ENCODE measurements around the gene SDCCAG8. TPM values are rescaled to one million over a fixed set of nuclear protein-coding genes. Genes with fewer than 3 reads are reported as not detected.

Gene SDCCAG8
- total RNA-seq, 2 experiments from 2014 or later, result 18.3 to 21.2 TPM

- Mint-ChIP-seq H3K27me3 (no peaks in the 10 kb centered on the region), H3K36me3 (ENCODE audit: low read depth) (peaks cover 60% of the 10 kb centered on the region), H3K9me3 (no peaks in the 10 kb centered on the region), H3K4me3 (no peak overlapping the region), H3K4me1 (ENCODE audit: low read depth) (no peaks in the 10 kb centered on the region), H3K27ac (no peak overlapping the region)
- CTCF ChIA-PET, result no interaction called here
- DNase-seq (no peak), ATAC-seq (ENCODE audit: poor library complexity) (no peak)
- TF ChIP-seq CTCF (IDR thresholded peaks at IDR 0.05), result no peak
- intact Hi-C loops (cut with DNase I, micrococcal nuclease), result no loop called here
- POLR2A ChIA-PET, result interaction anchor here (0.8 kb wide), 1 partner anchor 413 kb away, joined by 3 read pairs; no protein-coding TSS in a partner anchor
- no peak overlapping the region for H3K27ac ChIP-seq (ENCODE audit: low read depth in 1 of 2, low read length in 2 of 2)
- H3K4me1 ChIP-seq (ENCODE audit: insufficient read depth, low read length), result no peaks in the 10 kb centered on the region
- H3K9me3 ChIP-seq (ENCODE audit: control insufficient read depth in 1 of 2, insufficient read depth in 1 of 2, low read length in 2 of 2), result peaks cover 0 to 5% of the 10 kb centered on the region in 2 experiments
- no peaks in the 10 kb centered on the region for H3K27me3 ChIP-seq (ENCODE audit: control insufficient read depth in 1 of 2, insufficient read depth in 2 of 2, low read length in 2 of 2)
- no peak overlapping the region for H3K4me3 ChIP-seq (ENCODE audit: low read length)
- peaks cover 6% of the 10 kb centered on the region for H3K36me3 ChIP-seq (ENCODE audit: insufficient read depth, low read length)
These were observed 123.4 kb downstream of the SDCCAG8 start for GRCh38 chr1:243379208-243379607.

GRCh38 chr1:243379706-243380105, 123.9 kb downstream of the SDCCAG8 start:
- Histone ChIP-seq H3K27me3 (ENCODE audit: control insufficient read depth in 1 of 2, insufficient read depth in 2 of 2, low read length in 2 of 2) (no peaks in the 10 kb centered on the region), H3K36me3 (ENCODE audit: insufficient read depth, low read length) (peaks cover 6% of the 10 kb centered on the region), H3K4me3 (ENCODE audit: low read length) (no peak overlapping the region), H3K9me3 (ENCODE audit: control insufficient read depth in 1 of 2, insufficient read depth in 1 of 2, low read length in 2 of 2) (no peaks in the 10 kb centered on the region), H3K4me1 (ENCODE audit: insufficient read depth, low read length) (no peaks in the 10 kb centered on the region), H3K27ac (ENCODE audit: low read depth in 1 of 2, low read length in 2 of 2) (no peak overlapping the region)
- H3K27ac Mint-ChIP-seq, result no peak overlapping the region
- CTCF ChIA-PET, result no interaction called here
- DNase-seq (no peak), ATAC-seq (ENCODE audit: poor library complexity) (no peak)
- intact Hi-C loops (cut with DNase I, micrococcal nuclease), result no loop called here
- H3K9me3 Mint-ChIP-seq, result no peaks in the 10 kb centered on the region
- H3K4me3 Mint-ChIP-seq, result no peak overlapping the region
- no peaks in the 10 kb centered on the region for H3K27me3 Mint-ChIP-seq
- H3K4me1 Mint-ChIP-seq (ENCODE audit: low read depth), result no peaks in the 10 kb centered on the region
- TF ChIP-seq CTCF (IDR thresholded peaks at IDR 0.05), result no peak
- POLR2A ChIA-PET, result no interaction called here
- H3K36me3 Mint-ChIP-seq (ENCODE audit: low read depth), result peaks cover 58% of the 10 kb centered on the region

- Histone ChIP-seq H3K27me3 (ENCODE audit: control insufficient read depth in 1 of 2, insufficient read depth in 2 of 2, low read length in 2 of 2) (no peaks in the 10 kb centered on the region), H3K4me3 (ENCODE audit: low read length) (no peak overlapping the region), H3K36me3 (ENCODE audit: insufficient read depth, low read length) (no peaks in the 10 kb centered on the region), H3K4me1 (ENCODE audit: insufficient read depth, low read length) (no peaks in the 10 kb centered on the region), H3K9me3 (ENCODE audit: control insufficient read depth in 1 of 2, insufficient read depth in 1 of 2, low read length in 2 of 2) (no peaks in the 10 kb centered on the region), H3K27ac (ENCODE audit: low read depth in 1 of 2, low read length in 2 of 2) (no peak overlapping the region)
- POLR2A ChIA-PET, result no interaction called here
- H3K27ac Mint-ChIP-seq, result no peak overlapping the region
- ATAC-seq (ENCODE audit: poor library complexity), result no peak
- no peak for DNase-seq
- intact Hi-C loops (cut with DNase I, micrococcal nuclease), result no loop called here
- H3K4me3 Mint-ChIP-seq, result no peak overlapping the region
- no peak for TF ChIP-seq CTCF (IDR thresholded peaks at IDR 0.05)
- H3K27me3 Mint-ChIP-seq, result no peaks in the 10 kb centered on the region
- no peaks in the 10 kb centered on the region for H3K9me3 Mint-ChIP-seq
- no peaks in the 10 kb centered on the region for H3K4me1 Mint-ChIP-seq (ENCODE audit: low read depth)
- CTCF ChIA-PET, result no interaction called here
- H3K36me3 Mint-ChIP-seq (ENCODE audit: low read depth), result peaks cover 18% of the 10 kb centered on the region
These were observed 132.4 kb downstream of the SDCCAG8 start for GRCh38 chr1:243388276-243388675.

Data from CD4-positive, alpha-beta T cell (primary cell).